H1 (cell line): ENCODE results near the gene PDZRN4.

Experiments
- BCL11A ChIP-seq, 2 experiments: IDR thresholded peaks; one replicate each; pipeline ENCODE4 v1.6.1; 2011; ENCODE audit warnings: low read depth in 2 of 2, low read length in 2 of 2, mild to moderate bottlenecking in 2 of 2
- CHD1 ChIP-seq: IDR thresholded peaks from 2 replicates; pipeline ENCODE4 v1.6.1; 2012; ENCODE audit warnings: low read depth, low read length, improper control_type of control experiment
- CHD2 ChIP-seq: IDR thresholded peaks from 2 replicates; pipeline ENCODE4 v1.6.1; 2012; ENCODE audit warnings: low read length, improper control_type of control experiment
- CTCF ChIP-seq, 3 experiments: IDR thresholded peaks; 1 replicate in 2 of 3; 2 replicates in 1 of 3; pipeline versions ENCODE4 v1.5.1 to v1.6.1; 2011; ENCODE audit warnings: low read length in 3 of 3, mild to moderate bottlenecking in 3 of 3, inconsistent platforms in 2 of 3, low read depth in 1 of 3, moderate library complexity in 1 of 3; ENCODE audit not compliant: insufficient read depth in 1 of 3; ENCODE audit errors: control extremely low read depth in 1 of 3
- JUN ChIP-seq: IDR thresholded peaks from 2 replicates; pipeline ENCODE4 v1.6.1; 2011; ENCODE audit warnings: low read depth, mild to moderate bottlenecking, improper control_type of control experiment, low read length
- MAX ChIP-seq: IDR thresholded peaks from 2 replicates; pipeline ENCODE4 v1.6.1; 2012; ENCODE audit warnings: inconsistent platforms
- NRF1 ChIP-seq: IDR thresholded peaks from 2 replicates; pipeline ENCODE4 v1.6.1; 2011; ENCODE audit warnings: mild to moderate bottlenecking, low read depth, low read length, improper control_type of control experiment
- POLR2A ChIP-seq, 2 experiments: IDR thresholded peaks; 1 replicate in 1 of 2; 2 replicates in 1 of 2; pipeline ENCODE4 v1.6.1; 2011; ENCODE audit warnings: low read depth in 2 of 2, low read length in 2 of 2, mild to moderate bottlenecking in 2 of 2; ENCODE audit errors: control extremely low read depth in 1 of 2
- RBBP5 ChIP-seq: IDR thresholded peaks from 2 replicates; pipeline ENCODE4 v1.7.1; 2012; ENCODE audit warnings: low read depth, mild to moderate bottlenecking, inconsistent platforms, low read length, moderate library complexity, borderline replicate concordance
- SP1 ChIP-seq: IDR thresholded peaks from 2 replicates; pipeline ENCODE4 v1.6.1; 2011; ENCODE audit warnings: low read depth, low read length
- YY1 ChIP-seq: IDR thresholded peaks from 2 replicates; pipeline ENCODE4 v1.6.1; 2011; ENCODE audit warnings: low read depth, mild to moderate bottlenecking, low read length

- TF ChIP-seq CTCF (IDR thresholded peaks at IDR 0.05; ENCODE audit: control extremely low read depth in 1 of 3, insufficient read depth in 1 of 3, low read depth in 1 of 3, low read length in 3 of 3): no peak
- TF ChIP-seq JUN: no peak
- no peak for TF ChIP-seq CHD1
- no peak for TF ChIP-seq YY1
- TF ChIP-seq POLR2A (IDR thresholded peaks at IDR 0.05; ENCODE audit: control extremely low read depth in 1 of 2, low read depth in 2 of 2, low read length in 2 of 2): no peak
- no peak for TF ChIP-seq NRF1
- TF ChIP-seq SP1: no peak
- no peak for TF ChIP-seq BCL11A (IDR thresholded peaks at IDR 0.05; ENCODE audit: low read depth in 2 of 2, low read length in 2 of 2)
- no peak for TF ChIP-seq CHD2
- no peak for TF ChIP-seq RBBP5
- no peak for TF ChIP-seq MAX
Observed at GRCh38 chr12:41162461-41162860, 25.7 kb upstream of the PDZRN4 start.
